IPS DF 19.7 (cell line): ENCODE measurements around the gene ACSL6.

Experiments
- DNase-seq: peaks from one replicate; pipeline ENCODE4 v3.0.0-alpha.2; 2013; ENCODE audit warnings: low read depth, low spot score

Gene ACSL6

DNA sequence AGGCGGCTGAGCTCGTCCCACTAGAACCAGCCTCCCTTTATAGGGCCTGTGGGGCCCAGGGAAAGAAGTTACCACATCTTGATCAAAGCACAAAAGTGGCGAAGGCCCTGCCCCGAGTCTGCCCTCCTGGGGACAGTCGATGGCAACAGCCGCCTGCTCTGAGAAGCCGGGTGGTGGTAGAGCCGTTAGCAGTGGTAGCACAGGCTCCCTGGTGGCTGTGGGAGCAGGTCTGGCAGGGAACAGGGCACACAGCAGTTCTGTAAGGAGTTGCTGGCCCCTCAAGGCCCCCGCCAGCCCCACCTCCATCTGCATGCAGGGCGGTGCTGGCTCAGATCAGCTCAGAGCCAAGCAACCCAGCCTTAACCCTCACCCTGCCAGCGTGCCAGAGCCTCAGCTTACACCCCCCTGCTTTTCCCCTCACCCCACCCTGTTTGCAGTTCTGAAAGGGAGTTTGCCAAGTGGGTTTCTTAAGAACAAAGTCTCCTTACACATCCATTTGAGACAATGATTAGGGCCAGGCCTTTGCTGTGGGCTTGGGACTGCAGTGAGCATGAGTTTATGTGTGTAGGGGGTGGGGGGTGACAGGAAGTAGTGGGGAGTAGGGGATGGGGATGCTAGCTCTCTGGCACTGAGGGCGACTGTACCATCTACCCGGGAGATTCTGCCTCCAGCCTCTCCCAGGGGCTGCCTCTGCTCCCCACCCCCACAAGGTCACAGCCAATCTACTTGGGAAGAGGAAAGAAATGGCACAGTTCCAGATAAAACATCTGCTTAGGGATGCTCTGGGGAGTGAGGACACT, 11.8 kb downstream of the ACSL6 start:
- no peak for DNase-seq

DNA sequence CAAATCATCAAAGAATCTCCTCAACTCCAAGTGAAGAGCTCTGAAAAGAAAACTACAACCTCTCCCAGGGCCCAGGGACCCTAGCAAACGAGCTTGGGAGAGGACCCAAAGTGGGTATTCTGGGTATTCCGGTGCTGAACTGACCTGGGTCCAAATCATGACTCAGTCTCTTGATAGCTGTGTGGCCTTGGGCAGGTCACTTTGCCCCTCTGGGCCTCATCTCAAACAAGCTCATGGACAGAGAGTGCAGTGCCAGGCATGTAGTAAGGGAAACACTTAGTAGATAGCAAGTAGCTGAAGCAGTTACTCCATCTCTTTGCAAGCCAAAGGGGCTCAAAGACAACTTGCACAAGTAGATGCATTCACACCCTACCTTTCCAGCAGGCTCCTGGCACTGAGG, 12.4 kb downstream of the ACSL6 start:
- no peak for DNase-seq

DNA sequence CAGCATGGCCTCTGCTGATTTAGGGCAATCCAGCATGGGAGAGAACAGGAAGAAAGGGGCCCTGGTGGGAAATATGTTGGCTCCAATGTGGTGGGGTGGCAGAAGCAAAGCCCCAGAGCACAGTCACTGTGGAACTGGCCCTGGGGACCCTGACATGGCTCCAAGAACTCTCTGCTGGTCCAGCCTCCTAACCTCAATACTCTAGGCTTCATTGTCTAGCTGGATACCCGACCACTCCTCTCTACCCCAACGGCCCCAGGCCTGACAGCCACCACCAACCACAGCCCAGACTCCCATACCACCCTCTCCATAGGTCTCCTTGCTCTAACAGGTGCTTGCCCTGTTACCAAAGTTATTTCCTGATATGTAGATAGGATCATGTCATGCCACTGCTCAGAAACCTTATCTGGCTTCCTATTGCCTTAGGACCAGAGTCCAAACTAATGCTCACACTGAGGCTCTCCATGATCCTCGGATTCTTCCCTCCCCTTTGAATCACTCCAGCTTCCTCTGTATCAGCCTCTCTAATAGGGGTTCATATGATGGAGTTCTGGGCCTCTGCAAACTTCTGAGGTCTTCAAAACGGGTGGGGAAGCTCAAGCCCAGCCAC, 12.9 kb downstream of the ACSL6 start:
- no peak for DNase-seq

DNA sequence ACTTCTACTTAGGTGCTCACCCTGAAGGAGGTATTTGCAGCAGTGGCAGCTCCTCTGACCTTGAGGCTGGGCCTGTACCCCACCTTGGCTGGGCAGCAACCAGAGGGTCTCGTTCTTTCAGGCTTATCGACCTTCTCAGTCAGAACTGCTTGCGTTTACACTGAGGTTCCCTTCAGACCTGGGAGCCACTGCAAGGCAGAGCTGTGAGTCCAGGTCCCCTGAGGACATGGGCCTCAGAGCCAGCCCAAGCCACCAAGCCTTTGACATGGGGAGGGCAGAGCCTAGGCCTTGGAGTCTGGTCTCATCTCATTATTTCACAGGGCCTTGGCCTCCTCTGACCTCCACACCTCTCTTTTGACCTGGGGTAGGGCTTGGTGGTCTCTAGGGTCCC, 13.7 kb downstream of the ACSL6 start:
- DNase-seq: no peak

DNA sequence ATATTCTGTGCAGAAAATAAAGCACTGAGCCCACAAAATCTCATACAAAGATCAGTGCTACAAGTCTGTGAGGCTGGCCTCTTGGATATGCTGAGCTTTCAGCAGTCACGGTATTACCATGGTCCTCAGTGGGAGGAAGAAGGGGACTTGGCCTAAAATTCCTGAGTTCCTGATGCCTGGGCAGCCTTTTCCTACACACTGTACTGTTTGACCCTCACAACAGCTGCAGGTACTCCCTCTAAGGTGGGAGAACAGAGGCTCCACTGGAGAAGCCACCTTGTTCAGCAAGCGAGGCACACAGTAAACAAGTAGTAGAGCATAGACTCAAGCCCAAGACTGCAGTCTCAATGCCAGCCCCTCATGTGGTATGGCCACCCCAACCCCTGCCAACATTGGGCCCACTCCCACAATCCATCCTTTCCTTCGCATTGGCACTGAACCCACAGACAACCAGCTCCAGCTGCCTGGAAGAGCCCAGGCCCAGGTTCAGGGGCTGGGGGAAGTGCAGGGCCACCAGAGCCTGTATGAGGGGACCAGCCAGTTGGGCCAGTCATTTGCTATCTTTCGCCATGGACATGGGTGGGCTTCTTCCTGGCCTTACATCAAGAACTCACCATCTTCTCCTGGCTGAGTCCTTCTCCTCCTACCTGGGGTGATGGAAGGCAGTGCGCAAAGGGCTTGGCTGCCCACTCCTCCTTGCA, 14.3 kb downstream of the ACSL6 start:
- no peak for DNase-seq

DNA sequence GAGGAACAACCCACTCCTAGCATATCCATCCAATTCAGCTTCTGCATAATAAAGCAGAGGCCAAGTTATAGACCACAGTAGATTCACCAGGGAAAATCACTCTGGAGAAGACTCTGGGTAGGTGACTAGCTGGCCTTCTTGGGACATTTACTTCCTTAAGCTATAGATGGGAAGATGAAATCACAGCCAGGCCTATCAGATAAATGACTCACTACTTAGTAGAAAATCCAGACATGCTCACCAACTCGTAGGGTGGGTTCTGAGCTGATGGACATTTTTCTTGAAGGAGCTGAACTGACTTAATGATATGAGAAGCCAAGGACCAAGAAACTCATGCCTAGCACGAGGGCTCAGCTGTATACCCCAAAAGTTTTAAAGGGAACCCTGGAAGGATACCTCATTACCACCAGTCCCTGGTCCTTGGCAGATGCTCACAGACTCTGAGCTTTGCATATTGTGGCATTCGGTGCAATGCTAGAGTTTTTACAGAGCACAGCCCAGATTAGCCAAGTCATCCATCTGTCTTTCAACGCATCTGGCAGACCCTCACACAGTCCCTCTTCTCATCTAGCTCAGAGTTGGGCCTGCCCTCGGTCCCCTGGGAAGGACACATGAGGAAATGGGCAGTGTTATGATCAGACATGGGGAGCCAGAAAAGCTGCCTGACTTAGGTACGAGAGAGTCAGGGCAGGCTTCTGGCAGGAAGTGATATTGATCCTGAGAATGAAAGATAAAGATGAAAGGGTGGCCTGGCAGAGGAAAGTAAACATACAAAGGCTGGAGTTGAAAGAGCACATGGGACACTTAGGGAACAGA, 15.0 kb downstream of the ACSL6 start:
- no peak for DNase-seq

DNA sequence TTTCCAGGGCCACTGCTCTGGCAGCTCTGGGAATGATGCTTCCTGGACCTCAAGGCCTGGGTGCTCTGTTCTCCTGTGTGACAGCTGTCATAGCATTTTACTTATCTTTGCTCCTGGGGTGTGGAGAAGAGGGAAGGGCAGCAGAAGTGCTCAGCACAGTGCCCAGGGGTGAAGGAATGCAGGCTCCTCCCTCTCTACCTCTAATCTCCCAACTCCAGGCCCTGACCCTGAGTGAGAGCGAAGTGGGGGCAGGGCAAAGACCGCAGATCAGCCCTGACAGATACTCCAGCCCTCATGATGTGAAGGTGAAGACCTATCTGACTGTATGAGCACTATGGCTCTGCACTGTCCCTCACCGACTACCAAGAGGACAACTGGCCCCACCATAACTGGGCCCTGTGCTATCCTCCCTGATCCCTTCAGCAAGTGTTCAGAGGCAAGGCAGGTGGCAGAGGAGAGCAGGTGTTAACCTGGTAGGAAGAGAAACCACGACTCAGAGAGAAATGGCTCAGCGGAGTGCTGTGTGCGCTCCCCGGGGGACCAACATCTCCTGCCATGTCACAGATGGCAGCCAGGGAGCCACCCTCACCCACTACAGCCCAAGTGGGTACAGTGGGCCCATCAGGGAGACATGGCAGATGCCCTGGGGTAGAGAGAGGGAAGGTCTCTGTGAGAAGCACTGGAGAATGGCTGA, 16.8 kb downstream of the ACSL6 start:
- DNase-seq: no peak

DNA sequence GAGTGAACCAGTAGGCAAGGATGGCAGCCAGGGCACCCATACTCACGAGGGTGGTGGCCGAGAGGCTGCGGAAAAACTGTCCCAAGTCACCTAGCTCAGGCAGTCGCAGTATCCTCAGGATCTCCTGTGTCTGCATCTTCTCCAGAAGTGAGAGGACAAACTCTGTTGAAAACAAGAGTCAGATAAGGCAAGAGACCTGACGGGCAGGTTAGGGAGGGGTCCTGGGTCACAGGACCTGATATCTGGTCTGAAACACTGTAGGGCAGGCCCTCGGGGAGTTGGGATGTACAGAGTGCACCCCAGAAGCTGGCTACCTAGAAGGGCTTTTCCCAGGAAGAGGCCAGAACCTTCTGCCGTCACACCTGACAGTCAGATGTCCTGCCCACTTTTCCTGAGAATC, 17.4 kb downstream of the ACSL6 start:
- no peak for DNase-seq

DNA sequence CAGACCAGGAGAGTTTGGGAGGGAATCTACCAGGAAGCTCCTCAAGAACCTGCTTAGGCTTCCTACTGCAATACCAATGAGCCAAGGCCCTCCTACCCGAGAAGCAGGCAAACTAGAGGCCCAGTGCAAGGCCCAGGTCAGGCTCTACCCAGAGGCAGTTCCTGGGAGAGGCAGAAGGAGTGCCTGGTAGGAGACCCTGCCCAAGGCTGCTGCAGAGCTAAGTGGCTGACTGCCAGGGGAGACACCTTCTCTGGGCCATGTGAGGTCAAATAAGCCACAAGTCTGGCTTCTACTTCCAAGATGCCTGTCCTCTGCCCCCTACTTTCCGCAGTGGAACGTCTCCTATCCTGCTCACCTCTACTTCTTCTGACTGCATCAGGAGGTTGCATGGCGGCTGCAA, 17.8 kb downstream of the ACSL6 start:
- no peak for DNase-seq

DNA sequence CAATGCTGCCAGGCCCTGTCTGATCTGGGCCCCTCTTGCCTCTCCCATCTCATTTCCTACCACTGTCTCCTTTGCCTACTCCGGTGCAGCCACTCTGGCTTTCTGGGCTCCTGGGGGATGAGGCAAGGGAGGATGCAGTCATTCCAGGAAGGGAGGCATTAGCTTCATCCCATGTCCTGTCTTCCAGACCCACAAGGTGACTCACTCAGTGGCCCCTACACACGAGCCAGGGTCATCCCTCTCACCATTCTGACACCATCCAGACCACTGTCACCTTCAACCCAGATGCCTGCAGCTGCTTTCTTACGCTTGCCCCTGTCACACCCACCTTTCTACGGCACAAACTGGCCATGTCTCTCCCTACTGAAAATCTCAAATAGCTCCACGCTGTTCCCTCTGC, 19.1 kb downstream of the ACSL6 start:
- DNase-seq: no peak

DNA sequence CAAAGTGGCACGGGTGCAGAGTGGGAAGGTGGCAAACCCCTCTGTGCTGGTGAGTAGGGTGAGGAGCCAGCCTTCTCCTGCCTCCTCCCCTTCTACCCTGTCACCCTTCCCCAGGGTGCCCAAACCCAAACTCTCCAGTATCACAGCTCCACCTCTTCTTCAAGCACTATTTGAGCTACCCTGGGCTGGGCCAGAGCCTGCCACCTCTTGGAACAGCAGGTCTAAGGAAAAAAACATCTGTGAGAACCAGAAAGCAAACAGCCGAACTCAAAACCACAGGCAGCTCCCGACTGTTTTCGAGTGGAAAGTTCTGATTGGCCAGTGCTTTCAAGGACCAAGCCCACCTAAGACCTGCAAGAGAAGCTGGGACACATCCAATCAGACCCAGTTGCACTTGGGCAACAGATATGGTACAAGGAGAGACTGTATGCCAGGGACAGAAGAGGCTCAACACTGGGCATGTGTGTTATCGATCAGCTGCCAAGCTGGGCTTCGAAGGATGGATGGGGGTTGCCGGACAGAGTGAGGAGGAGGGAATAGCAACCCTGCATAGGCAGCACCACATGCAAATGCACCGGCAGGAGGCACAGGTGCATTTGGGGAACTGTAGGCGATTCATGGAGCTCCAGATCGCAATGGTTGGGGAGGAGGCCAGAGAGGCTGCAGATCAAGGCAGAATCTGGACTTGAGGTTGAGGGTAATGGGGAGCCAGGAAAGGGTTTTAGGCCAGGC, 19.7 kb downstream of the ACSL6 start:
- no peak for DNase-seq

DNA sequence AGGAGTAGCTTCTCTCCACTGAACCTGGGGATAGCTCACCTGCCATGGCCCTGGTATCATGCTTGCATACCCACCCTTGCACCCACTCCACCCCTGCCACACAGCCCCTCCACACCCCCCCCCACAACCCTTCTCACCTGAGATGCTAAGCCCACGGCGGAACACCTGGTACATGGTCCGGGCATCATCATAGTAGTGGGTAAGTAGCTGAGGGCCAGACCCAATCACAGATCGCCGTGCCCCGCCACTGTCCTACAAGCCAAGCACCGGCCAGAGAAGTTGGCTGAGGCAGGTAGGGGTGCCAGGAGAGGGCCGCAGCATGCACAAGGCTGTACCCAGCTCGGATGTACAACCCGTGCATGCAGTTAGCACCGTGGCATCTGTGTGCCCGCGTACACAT, 20.7 kb downstream of the ACSL6 start:
- DNase-seq: no peak

DNA sequence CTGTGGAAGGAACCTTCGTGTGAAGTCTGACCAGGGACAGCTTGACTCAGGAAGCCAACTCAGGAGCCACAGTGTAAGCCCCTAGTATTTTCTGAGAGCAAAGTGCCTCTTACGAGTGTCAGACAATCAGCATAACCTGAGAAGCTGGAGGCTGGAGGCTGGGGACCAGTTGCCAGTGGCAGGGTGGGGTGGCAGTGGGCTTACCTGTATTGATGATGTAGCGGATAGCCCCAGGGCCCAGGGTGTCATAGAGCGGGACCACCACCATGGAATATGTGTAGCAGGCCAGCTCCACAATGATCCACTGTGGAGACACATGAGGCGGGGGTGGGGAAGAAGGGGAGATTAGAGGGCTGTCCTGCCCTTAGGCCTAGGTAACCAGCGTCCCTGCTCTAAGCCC, 22.9 kb downstream of the ACSL6 start:
- no peak for DNase-seq

DNA sequence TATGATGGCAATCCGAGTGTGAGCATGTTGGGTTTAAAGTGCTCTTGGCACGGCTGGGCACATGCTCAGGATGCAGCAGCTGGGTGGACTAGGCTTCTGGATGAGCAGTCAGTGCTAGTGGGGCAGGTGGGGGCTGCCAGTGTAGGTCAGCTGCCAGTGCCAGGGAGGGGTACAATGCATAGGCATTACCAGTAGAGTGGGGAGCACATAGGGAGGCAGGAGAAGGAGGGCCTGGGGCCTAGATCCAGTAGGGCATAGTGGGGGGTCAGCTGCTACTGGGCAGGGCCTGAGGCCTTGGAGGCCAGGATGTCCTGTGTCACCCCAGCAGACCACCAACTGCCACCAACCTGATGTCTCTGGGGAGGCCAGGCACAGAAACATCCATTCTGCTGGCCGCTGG, 24.2 kb downstream of the ACSL6 start:
- DNase-seq: no peak

DNA sequence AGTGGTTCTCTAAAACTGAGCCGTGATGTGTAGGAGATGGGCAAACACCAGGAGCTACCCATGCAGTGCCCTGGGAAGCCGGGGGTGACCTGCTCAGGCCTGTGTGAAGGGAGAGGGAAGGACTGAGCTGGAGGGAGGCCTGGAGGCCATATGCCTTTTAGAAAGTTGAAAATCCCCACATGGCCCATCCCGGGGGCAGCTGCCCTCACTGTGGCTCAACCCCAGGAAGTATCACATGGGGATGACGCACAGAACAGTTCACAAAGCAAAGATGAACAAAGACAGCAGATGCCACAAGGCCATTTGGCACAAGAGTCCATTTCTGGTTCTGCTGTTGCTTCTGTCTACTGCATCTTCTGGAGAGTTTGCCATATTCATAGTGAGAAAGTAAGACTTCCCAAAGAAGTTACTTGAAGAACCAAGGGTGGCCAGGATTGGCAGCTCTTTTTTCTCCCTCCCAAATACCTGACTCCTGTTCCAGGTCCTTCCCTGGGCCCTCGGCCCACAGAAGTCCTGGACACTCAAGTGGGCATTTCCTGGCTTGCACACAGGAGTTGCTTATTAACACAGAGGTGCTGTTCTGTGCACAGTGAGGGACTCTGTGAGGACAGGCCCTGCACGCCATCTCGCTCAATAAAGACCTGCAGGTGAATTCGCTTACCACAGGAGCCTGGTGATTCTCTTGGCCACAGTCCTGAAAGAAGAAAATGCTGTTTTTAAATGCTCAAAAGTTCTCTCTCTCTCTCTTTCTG, 25.1 kb downstream of the ACSL6 start:
- no peak for DNase-seq

DNA sequence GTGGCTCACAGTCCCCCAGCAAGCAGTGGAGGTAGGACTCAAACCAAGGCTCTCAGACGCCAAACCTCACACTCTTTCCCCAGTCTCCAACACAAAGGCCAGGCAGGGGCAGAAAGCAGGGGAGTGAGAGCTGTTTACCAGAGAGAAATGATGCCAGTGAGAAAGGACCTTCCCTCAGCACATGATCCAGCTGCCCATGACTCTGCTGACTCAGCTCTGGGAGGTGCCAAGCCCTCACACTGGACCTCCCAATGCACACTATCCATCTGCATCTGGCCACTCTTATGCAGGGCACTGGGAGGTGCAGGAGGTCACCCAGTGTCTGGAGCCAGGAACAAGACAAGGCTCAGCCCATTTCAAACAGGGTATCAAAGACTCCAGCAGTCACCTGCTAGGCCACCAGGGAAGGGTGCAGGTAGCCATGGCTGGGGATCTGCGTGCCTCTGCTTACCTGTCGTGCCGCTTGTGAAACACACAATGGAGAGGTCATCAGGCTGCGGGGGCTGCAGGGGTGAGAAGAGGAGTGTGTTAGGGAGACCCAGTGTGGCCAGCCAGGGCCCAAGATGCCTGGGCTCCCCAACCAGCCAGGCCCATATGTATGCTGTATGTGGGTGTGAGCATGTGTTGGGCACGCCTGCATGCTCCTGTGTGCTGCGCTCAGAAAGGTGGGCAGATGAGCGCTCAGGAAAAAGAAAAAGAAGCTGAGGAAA, 26.3 kb downstream of the ACSL6 start:
- DNase-seq: no peak

DNA sequence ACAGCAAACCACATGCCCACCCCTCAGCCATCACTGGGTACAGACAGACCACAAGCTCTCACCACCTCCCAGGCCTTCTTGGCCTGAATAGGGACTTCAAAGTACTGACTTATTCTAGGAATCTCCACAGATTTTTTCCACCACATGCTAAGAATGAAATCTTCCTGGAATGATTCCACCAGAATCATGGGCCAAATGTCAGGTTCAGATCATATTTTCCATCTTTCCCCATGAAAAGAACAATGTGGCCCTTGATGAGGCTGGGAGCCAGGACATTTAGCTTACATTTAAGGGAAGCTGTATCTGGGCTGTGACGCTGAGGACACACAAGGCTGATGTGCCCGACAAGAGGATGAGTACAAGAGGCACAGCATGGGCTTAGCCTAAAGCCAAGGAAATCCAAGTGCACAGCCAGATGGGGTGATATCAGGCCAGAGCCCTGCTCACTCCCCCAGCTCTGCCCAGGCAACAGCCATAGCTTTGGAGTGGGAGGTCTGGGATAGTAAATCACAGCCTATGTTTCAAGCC, 28.1 kb downstream of the ACSL6 start:
- DNase-seq: no peak

DNA sequence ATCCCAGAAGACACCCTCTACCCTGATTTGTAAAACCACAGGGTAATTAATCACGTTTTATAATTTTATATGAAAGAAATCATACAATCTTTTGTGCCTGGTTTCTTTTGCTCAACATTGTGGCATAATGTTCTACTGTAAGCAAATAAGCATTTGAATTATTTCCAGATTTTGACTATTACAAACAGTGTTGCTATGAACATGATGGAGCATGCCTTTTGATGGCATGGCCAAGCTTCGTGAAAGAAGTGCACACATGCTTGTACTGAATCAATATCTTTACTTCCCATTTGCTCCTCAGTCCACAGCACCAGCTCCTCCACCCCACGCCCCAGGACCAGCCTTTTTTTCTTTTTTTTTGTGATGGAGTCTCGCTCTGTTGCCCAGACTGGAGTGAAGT, 29.9 kb downstream of the ACSL6 start:
- DNase-seq: no peak

DNA sequence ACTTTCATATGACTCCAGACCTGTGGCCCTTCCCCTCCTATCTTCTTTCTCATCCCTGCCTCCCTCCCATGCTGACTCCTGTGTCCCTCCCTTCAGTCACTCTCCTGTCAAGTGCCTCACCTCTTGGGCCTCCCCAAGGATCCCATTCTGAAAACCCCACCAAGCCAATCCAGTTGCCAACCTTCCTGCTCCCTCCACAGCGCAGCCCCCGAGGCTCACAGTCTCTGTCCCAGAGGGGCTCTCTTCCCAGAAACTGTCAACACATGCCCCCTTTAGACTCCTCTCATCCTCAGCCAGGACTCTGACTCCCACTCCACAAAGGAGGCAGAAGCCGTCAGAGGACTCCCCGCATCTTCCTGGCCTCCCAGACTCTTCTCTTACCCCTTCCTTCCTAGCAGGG, 30.8 kb downstream of the ACSL6 start:
- no peak for DNase-seq
